CD14-positive monocyte (primary cell): ENCODE data around the gene PIM3. TPM values are rescaled to one million over a fixed set of nuclear protein-coding genes. Genes with fewer than 3 reads are reported as not detected.
A peak's percentile ranks its signal among the peaks of the same experiment; 100 is the strongest.

Experiments used
- DNase-seq, 3 donors: peaks; one replicate each; pipeline ENCODE4 v3.0.0-alpha.2; 2011 to 2022
- H2AFZ ChIP-seq: 2 replicates; pipeline ENCODE4 v1.6.0; 2012; ENCODE audit warnings: mild to moderate bottlenecking, low read depth, low read length, inconsistent platforms; ENCODE audit not compliant: insufficient read depth, poor library complexity, severe bottlenecking
- H3K27ac ChIP-seq, 2 donors: 1 replicate in 1 of 2; 2 replicates in 1 of 2; pipeline ENCODE4 v1.5.1; 2012 to 2013; ENCODE audit warnings: low read length in 2 of 2, control low read depth in 1 of 2, inconsistent platforms in 1 of 2, low read depth in 1 of 2, mild to moderate bottlenecking in 1 of 2
- H3K27me3 ChIP-seq, 2 donors: one replicate each; pipeline versions ENCODE4 v1.6.0 to v1.6.1; 2011 to 2013; ENCODE audit warnings: low read length in 2 of 2; ENCODE audit not compliant: control insufficient read depth in 2 of 2, insufficient read depth in 2 of 2
- H3K36me3 ChIP-seq, 2 donors: replicated peaks in 1 of 2; 1 replicate in 1 of 2; 2 replicates in 1 of 2; pipeline versions ENCODE4 v1.5.1 to v1.6.1; 2012 to 2013; ENCODE audit warnings: low read length in 2 of 2, control low read depth in 1 of 2, inconsistent platforms in 1 of 2, mild to moderate bottlenecking in 1 of 2; ENCODE audit not compliant: insufficient read depth in 2 of 2, control insufficient read depth in 1 of 2
- H3K4me1 ChIP-seq, 2 donors: 1 replicate in 1 of 2; 2 replicates in 1 of 2; pipeline versions ENCODE4 v1.5.1 to v1.6.1; 2012 to 2013; ENCODE audit warnings: low read length in 2 of 2, control low read depth in 1 of 2, inconsistent platforms in 1 of 2, mild to moderate bottlenecking in 1 of 2, moderate library complexity in 1 of 2; ENCODE audit not compliant: insufficient read depth in 2 of 2, control insufficient read depth in 1 of 2
- H3K4me2 ChIP-seq: replicated peaks from 2 replicates; pipeline ENCODE3; 2012; ENCODE audit warnings: low read length, moderate library complexity, mild to moderate bottlenecking; ENCODE audit not compliant: poor library complexity, severe bottlenecking; ENCODE audit errors: extremely low read depth
- H3K4me3 ChIP-seq, 3 experiments: fragments of 200-600 bp in 1 of 3; sonication (generic) in 1 of 3; replicated peaks in 1 of 3; 1 replicate in 2 of 3; 2 replicates in 1 of 3; pipeline ENCODE4 v1.5.1; 2011 to 2013; ENCODE audit warnings: low read length in 3 of 3, mild to moderate bottlenecking in 3 of 3, control low read depth in 2 of 3, low read depth in 2 of 3, inconsistent platforms in 1 of 3, moderate library complexity in 1 of 3
- H3K79me2 ChIP-seq: 2 replicates; pipeline ENCODE4 v1.6.0; 2012; ENCODE audit warnings: mild to moderate bottlenecking, control low read depth, inconsistent platforms, low read length, moderate library complexity; ENCODE audit not compliant: insufficient read depth
- H3K9ac ChIP-seq: 2 replicates; pipeline ENCODE4 v1.6.0; 2017; ENCODE audit warnings: low read length, mild to moderate bottlenecking; ENCODE audit not compliant: insufficient read depth, poor library complexity, severe bottlenecking
- H3K9me3 ChIP-seq, 2 donors: replicated peaks in 1 of 2; 1 replicate in 1 of 2; 2 replicates in 1 of 2; pipeline versions ENCODE4 v1.5.1 to v1.6.1; 2012 to 2013; ENCODE audit warnings: low read length in 2 of 2, control low read depth in 1 of 2; ENCODE audit not compliant: control insufficient read depth in 1 of 2, insufficient read depth in 1 of 2
- H4K20me1 ChIP-seq: 2 replicates; pipeline ENCODE4 v1.6.0; 2012; ENCODE audit warnings: mild to moderate bottlenecking, low read length, control low read depth, moderate library complexity; ENCODE audit not compliant: insufficient read depth
- H3K27ac Mint-ChIP-seq, 7 donors: one replicate each; pipeline ENCODE4 v1.8.0; 2020; ENCODE audit warnings: mild to moderate bottlenecking in 7 of 7, mixed read lengths in 7 of 7, moderate library complexity in 6 of 7, inconsistent platforms in 2 of 7
- H3K27me3 Mint-ChIP-seq, 3 donors: one replicate each; pipeline ENCODE4 v1.8.0; 2021 to 2022; ENCODE audit warnings: low read depth in 3 of 3, mild to moderate bottlenecking in 3 of 3, mixed read lengths in 3 of 3, moderate library complexity in 3 of 3, inconsistent platforms in 1 of 3
- H3K36me3 Mint-ChIP-seq, 2 donors: one replicate each; pipeline ENCODE4 v1.8.0; 2020; ENCODE audit warnings: mixed read lengths in 2 of 2, inconsistent platforms in 1 of 2, mild to moderate bottlenecking in 1 of 2
- H3K4me1 Mint-ChIP-seq: one replicate; pipeline ENCODE4 v1.8.0; 2020; ENCODE audit warnings: mild to moderate bottlenecking, mixed read lengths
- H3K4me3 Mint-ChIP-seq, 2 donors: one replicate each; pipeline ENCODE4 v1.8.0; 2020; ENCODE audit warnings: mild to moderate bottlenecking in 2 of 2, mixed read lengths in 2 of 2, moderate library complexity in 1 of 2
- H3K9me3 Mint-ChIP-seq, 7 donors: one replicate each; pipeline ENCODE4 v1.8.0; 2020 to 2022; ENCODE audit warnings: mixed read lengths in 7 of 7, mild to moderate bottlenecking in 6 of 7, moderate library complexity in 6 of 7, inconsistent platforms in 2 of 7
- WGBS: methylation state at CpG from one replicate; pipeline ENCODE4 v1.1.5; 2013; ENCODE audit warnings: missing lambda C conversion rate; ENCODE audit not compliant: insufficient coverage; 5-methylcytosine and 5-hydroxymethylcytosine counted together
- intact Hi-C, 2 donors: fragments of 100-400 bp; cut with micrococcal nuclease; formaldehyde crosslinking; loops; one replicate each; pipeline versions ENCODE4 v1.15.0 to v1.15.1; 2023
- polyA plus RNA-seq, 3 donors: library from polyadenylated mRNA; depleted of rRNA in 1 of 3; unstranded in 2 of 3; stranded (reverse) in 1 of 3; fragments of 300-500 nt in 2 of 3; fragments of >200 nt in 1 of 3; fragmentation: Illumina TruSeq in 2 of 3; gene quantifications; 1 replicate in 2 of 3; 2 replicates in 1 of 3; pipeline ENCODE4 v1.2.3, GENCODE V29; 2012 to 2021
- TF ChIP-seq, protein P1 (sequence below): fragments of 200-600 bp; IDR thresholded peaks from one replicate; pipeline ENCODE4 v1.8.0; 2022; ENCODE audit warnings: antibody characterized with exemption, mild to moderate bottlenecking

Gene PIM3
- polyA plus RNA-seq, 3 donors: 38.8 to 135 (median 40.4) TPM

DNA sequence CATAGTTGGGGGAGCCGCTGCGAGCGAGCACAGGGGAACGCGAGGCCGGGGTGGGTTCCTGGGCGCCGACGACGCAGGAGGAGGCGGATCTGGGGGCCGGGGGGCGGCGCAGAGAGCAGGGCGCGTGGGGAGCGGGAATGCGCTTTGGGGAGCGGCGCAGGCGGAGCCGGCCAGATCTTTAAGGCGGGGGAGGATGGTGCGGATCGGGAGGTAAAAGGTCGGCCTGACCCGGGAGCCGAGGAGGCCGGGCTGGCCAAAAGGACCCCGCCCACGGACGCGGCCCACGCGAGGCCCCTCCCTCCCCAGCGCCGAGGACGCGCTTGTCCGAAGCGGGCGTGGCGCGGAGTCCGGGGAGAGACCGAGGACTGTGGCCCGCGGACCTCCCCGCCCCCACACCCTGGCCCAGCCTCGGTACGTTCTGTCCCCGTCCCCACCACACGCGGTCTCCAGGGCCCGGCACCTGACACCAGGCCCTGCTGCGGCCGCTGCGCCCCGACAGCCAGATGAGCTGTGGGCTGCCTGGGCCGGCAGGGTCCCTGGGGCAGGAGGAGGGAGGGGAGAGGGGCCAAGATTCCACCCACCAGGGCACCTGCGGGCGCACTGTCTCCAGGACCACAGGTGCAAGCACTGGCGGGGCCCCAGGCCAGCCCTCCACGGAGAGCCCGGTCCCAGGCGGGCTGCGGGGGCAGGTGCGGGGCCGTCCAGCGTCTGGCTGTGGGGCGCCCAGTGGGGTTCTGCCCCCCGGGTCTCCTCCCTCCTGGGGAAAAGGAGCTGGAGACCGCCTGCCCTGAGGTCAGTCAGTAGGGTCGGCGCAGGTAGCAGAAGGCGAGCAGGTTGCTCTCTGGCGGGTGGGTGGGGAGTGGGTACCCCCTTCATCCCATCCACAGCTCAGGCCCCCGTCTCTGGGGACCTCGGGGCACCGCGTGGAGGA, 10.9 kb downstream of the PIM3 start:
- Mint-ChIP-seq H3K36me3 (peaks cover 0 to 6% of the 10 kb centered on the region in 2 donors), H3K4me3 (peak overlapping the region; percentile 80 to 85), H3K9me3 (no peaks in the 10 kb centered on the region), H3K4me1 (peaks cover 35% of the 10 kb centered on the region), H3K27me3 (peaks cover 0 to 11% (median 2%) of the 10 kb centered on the region in 3 donors), H3K27ac (peak overlapping the region; percentile 87 to 96 (median 93))
- H4K20me1 ChIP-seq: peaks cover 20% of the 10 kb centered on the region
- H3K4me3 ChIP-seq: peak overlapping the region; percentile 11 to 75 (median 41)
- no peaks in the 10 kb centered on the region for H3K9me3 ChIP-seq
- peak; percentile 73 to 86 (median 74) for DNase-seq
- H2AFZ ChIP-seq: no peak overlapping the region
- intact Hi-C loops: loop anchor here in 1 of 2 donors (2.0 kb wide), 1 partner anchor 37 kb away; no protein-coding TSS in a partner anchor
- H3K27me3 ChIP-seq: peaks cover 0 to 10% of the 10 kb centered on the region in 2 donors
- 4% methylated on average over 65 of the region's 81 CpGs for WGBS
- peak overlapping the region; percentile 80 to 87 for H3K27ac ChIP-seq
- peaks cover 42 to 54% of the 10 kb centered on the region in 2 donors for H3K4me1 ChIP-seq
- H3K9ac ChIP-seq: peak overlapping the region; percentile 81
- TF ChIP-seq, protein P1, sequence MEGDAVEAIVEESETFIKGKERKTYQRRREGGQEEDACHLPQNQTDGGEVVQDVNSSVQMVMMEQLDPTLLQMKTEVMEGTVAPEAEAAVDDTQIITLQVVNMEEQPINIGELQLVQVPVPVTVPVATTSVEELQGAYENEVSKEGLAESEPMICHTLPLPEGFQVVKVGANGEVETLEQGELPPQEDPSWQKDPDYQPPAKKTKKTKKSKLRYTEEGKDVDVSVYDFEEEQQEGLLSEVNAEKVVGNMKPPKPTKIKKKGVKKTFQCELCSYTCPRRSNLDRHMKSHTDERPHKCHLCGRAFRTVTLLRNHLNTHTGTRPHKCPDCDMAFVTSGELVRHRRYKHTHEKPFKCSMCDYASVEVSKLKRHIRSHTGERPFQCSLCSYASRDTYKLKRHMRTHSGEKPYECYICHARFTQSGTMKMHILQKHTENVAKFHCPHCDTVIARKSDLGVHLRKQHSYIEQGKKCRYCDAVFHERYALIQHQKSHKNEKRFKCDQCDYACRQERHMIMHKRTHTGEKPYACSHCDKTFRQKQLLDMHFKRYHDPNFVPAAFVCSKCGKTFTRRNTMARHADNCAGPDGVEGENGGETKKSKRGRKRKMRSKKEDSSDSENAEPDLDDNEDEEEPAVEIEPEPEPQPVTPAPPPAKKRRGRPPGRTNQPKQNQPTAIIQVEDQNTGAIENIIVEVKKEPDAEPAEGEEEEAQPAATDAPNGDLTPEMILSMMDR: no peak
- H3K4me2 ChIP-seq: peak overlapping the region; percentile 81
- no peaks in the 10 kb centered on the region for H3K36me3 ChIP-seq
- peaks cover 3% of the 10 kb centered on the region for H3K79me2 ChIP-seq

- H3K4me3 ChIP-seq: no peak overlapping the region
- peaks cover 0 to 6% of the 10 kb centered on the region in 2 donors for H3K36me3 Mint-ChIP-seq
Measured at GRCh38 chr22:49972163-49973017, 11.8 kb downstream of the PIM3 start.

More at GRCh38 chr22:49972163-49973017, 11.8 kb downstream of the PIM3 start:
- H3K27me3 ChIP-seq: peaks cover 0 to 10% of the 10 kb centered on the region in 2 donors
- Mint-ChIP-seq H3K27me3 (peaks cover 1 to 11% (median 2%) of the 10 kb centered on the region in 3 donors), H3K27ac (no peak overlapping the region), H3K4me1 (peaks cover 29% of the 10 kb centered on the region), H3K9me3 (no peaks in the 10 kb centered on the region), H3K4me3 (no peak overlapping the region)
- peak overlapping the region; percentile 81 for H3K4me2 ChIP-seq
- H3K79me2 ChIP-seq: peaks cover 3% of the 10 kb centered on the region
- no peak overlapping the region for H2AFZ ChIP-seq
- H3K36me3 ChIP-seq: no peaks in the 10 kb centered on the region
- DNase-seq: peak in 2 of 3 donors; percentile 23 to 30
- peaks cover 33 to 45% of the 10 kb centered on the region in 2 donors for H3K4me1 ChIP-seq
- TF ChIP-seq, protein P1: no peak
- no peak overlapping the region for H3K9ac ChIP-seq
- WGBS: 56% methylated on average over 39 of the region's 45 CpGs
- intact Hi-C loops: no loop called here
- no peak overlapping the region for H3K27ac ChIP-seq
- H3K9me3 ChIP-seq: no peaks in the 10 kb centered on the region
- peaks cover 11% of the 10 kb centered on the region for H4K20me1 ChIP-seq
